ENCODE measurements around the gene FADS6.

Gene FADS6

DNA sequence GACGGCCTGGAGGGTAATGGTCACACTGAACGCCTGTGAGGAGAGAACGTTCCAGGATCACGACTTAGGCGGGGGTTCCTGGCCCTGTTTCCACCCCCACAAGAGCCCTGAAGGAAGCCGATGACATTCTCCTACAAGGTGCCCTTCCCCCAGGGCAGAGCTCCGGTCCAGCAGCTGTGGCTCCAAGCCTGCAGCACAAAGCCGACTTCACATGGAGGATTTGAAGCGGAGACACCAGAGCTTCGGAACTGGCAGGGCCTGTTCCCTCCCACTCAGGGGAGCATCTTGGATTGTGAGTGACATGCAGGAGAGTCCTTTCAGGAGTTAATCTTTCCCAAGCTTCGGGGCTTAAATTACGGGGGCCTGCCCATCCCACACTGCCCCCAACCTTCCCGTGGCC, 5.0 kb downstream of the FADS6 start:
- no peak for DNase-seq (ENCODE audit: low read depth)
- TF ChIP-seq, protein P1, sequence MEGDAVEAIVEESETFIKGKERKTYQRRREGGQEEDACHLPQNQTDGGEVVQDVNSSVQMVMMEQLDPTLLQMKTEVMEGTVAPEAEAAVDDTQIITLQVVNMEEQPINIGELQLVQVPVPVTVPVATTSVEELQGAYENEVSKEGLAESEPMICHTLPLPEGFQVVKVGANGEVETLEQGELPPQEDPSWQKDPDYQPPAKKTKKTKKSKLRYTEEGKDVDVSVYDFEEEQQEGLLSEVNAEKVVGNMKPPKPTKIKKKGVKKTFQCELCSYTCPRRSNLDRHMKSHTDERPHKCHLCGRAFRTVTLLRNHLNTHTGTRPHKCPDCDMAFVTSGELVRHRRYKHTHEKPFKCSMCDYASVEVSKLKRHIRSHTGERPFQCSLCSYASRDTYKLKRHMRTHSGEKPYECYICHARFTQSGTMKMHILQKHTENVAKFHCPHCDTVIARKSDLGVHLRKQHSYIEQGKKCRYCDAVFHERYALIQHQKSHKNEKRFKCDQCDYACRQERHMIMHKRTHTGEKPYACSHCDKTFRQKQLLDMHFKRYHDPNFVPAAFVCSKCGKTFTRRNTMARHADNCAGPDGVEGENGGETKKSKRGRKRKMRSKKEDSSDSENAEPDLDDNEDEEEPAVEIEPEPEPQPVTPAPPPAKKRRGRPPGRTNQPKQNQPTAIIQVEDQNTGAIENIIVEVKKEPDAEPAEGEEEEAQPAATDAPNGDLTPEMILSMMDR (IDR thresholded peaks at IDR 0.05; ENCODE audit: control insufficient read depth, insufficient read depth, low read depth, low read length, missing control alignments) = no peak

DNA sequence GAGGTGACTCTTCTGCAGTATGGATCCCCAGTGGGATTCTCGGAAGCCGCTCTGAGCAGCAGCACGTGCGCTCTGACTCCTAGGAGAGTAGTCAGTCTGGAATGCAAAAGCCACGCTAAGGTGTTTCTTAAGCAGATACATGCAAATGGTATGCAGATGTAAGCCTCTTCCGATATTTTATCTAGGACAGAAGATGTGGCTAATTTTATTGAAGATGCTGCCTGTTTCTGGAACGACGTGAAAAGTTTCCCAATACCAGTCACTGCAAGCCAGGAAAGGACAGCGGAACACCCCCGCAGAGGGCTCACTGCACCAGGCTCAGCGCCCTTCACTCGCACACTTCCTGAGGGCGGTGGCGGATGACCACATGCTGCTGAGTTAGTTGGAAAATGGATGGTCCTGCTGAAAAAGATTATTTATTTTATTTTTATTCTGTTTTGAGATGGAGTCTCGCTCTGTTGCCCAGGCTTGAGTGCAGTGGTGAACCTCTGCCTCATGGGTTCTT, 10.1 kb downstream of the FADS6 start:
- TF ChIP-seq, protein P1 (IDR thresholded peaks at IDR 0.05; ENCODE audit: control insufficient read depth, insufficient read depth, low read depth, low read length, missing control alignments) = no peak
- no peak overlapping the region for H3K4me3 ChIP-seq (ENCODE audit: control insufficient read depth, low read depth, low read length)
- no peak for DNase-seq (ENCODE audit: low read depth)

More for the DNA sequence above, 5.0 kb downstream of the FADS6 start:
- H3K4me3 ChIP-seq (ENCODE audit: control insufficient read depth, low read depth, low read length) = no peak overlapping the region

DNA sequence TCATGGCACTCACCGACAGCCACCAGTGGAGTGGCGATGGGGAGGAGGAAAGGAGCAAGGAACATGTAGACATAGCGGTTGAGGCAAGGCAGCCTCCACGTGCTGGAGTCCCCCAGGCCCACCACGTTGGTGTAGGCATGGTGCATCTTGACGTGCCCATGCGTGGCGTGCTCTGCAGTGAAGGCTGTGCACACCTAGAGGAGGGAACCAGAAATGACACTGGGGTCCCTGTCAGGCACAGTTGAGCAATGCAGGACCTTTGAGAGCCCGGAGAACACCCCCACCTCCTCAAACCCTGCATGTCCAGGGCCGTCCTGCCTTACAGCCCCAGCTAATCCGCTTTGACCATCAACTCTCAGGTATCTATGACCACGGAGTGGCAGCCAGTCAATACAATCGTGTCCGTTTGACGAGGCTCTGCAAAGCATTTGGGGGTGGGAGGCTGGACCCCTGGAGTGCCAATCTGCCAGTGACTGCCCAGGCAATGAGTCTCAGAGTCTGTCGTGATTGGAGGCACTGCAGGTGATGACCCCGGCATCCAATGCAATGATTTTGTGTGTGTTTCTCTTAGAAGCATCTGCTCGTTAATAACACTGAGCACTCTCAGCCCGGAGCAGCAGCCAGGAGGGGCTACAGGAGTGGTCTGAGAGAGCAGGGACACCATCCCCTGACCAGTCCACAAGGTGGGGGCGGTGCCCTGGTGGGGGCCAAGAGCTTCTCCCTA, 10.8 kb downstream of the FADS6 start:
- no peak overlapping the region for H3K4me3 ChIP-seq (ENCODE audit: control insufficient read depth, low read depth, low read length)
- TF ChIP-seq, protein P1 (IDR thresholded peaks at IDR 0.05; ENCODE audit: control insufficient read depth, insufficient read depth, low read depth, low read length, missing control alignments) = no peak
- no peak for DNase-seq (ENCODE audit: low read depth)

DNA sequence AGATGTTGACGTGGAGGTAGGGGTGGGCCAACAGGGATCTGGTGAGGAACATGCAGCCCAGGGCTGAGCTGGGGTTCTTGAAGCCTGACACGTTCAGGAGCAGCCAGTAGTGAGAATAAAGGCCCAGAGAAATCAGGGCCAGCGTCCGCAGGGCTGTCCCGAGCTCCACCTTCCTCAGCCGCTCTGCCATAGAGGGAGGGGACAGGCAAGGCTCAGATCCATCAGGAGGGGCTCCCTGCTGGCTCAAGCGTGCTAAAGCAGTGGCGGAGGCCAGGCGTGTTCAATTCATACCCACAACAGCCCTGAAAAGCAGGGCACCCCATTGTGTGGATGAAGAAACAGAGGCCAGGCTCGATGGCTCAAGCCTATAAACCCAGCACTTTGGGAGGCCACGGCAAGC, 12.4 kb downstream of the FADS6 start:
- TF ChIP-seq, protein P1 (IDR thresholded peaks at IDR 0.05; ENCODE audit: control insufficient read depth, insufficient read depth, low read depth, low read length, missing control alignments) = no peak
- DNase-seq (ENCODE audit: low read depth) = no peak
- H3K4me3 ChIP-seq (ENCODE audit: control insufficient read depth, low read depth, low read length) = no peak overlapping the region

DNA sequence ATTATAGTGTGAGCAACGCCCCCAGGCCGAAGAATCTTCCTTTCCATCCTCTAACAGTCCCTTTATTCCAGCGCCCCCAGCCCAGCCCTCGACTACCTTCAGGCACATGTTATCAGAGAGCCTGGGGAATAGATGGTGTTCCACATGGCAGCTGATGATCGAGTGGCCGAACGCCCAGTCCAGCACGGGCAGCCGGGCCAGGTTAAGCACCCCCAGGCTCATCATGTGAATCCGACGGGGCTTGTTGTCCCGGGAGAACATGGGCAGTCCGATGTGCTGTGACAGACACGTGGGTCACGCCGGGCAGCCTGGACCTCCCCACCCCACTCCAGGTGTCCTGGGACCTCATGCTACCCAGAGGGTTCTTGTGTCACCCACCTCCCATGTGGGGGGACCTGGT, 14.1 kb downstream of the FADS6 start:
- no peak overlapping the region for H3K4me3 ChIP-seq (ENCODE audit: control insufficient read depth, low read depth, low read length)
- DNase-seq (ENCODE audit: low read depth) = no peak
- TF ChIP-seq, protein P1 (IDR thresholded peaks at IDR 0.05; ENCODE audit: control insufficient read depth, insufficient read depth, low read depth, low read length, missing control alignments) = no peak

DNA sequence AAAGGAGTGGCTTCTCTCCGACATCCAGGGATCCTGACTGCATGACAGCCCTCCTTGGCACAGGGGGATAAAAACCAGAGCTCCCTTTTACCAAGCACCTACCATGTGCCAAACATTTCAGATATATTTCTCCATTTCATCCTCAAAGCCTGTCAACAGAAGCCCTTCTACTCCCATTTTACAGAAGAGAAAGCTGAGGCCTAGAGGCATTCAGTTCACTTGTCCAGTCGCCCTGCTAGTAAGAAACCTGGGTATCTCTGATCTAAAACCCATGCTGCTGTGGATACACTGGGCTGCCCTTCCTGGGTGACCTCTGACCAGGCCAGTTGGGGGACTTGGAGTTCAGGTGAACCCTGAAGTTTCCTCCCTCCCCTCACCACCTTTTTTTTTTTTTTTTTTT, 14.8 kb downstream of the FADS6 start:
- TF ChIP-seq, protein P1 (IDR thresholded peaks at IDR 0.05; ENCODE audit: control insufficient read depth, insufficient read depth, low read depth, low read length, missing control alignments) = no peak
- DNase-seq (ENCODE audit: low read depth) = no peak
- H3K4me3 ChIP-seq (ENCODE audit: control insufficient read depth, low read depth, low read length) = no peak overlapping the region

Measured in AG09309 (cell line).